K562 (cell line): ENCODE measurements around the gene GBP1. TPM values are rescaled to one million over a fixed set of nuclear protein-coding genes. Genes with fewer than 3 reads are reported as not detected.

ENCODE experiments used
- ATAC-seq: fragments of 200-7000 bp; cut with Tn5 transposase; 3 replicates; pipeline ENCODE4 v1.9.1; 2020; ENCODE audit warnings: moderate library complexity
- Bru-seq: library from RNA; stranded (reverse); fragments of 400-500 nt; gene quantifications from one replicate; lab custom pipeline; 2021; lab: Mats Ljungman, UMichigan
- BruChase-seq, 2 experiments: library from RNA; stranded (reverse); fragments of 400-500 nt; gene quantifications; one replicate each; lab custom pipeline; 2021; lab: Mats Ljungman, UMichigan
- BruUV-seq: library from RNA; stranded (reverse); fragments of 400-500 nt; replicated peaks from 2 replicates; lab custom pipeline; 2021; lab: Mats Ljungman, UMichigan
- CTCF ChIA-PET: fragments of 300-600 bp; formaldehyde crosslinking; extraction: SDS; loops from one replicate; lab custom pipeline; 2021; ENCODE audit warnings: low intra/inter-chr PET ratio; lab: Yijun Ruan, JAX
- POLR2A ChIA-PET: fragments of 300-600, 350-650 bp; sonication (Branson Sonifier 250); formaldehyde crosslinking; extraction: SDS; loops from one replicate; lab custom pipeline; 2021; ENCODE audit warnings: antibody characterized with exemption, inconsistent platforms; lab: Yijun Ruan, JAX
- DNase-seq, 4 experiments: peaks; one replicate each; pipeline versions ENCODE4 v3.0.0 to v3.0.0-alpha.2; 2011 to 2018; ENCODE audit warnings: low spot score in 3 of 4, mixed read lengths in 3 of 4; ENCODE audit errors: extremely low read depth in 1 of 4
- FAIRE-seq: peaks from 2 replicates; lab custom pipeline; 2011; peaks lifted over from hg19 to GRCh38; lab: Jason Lieb, UNC
- H2AFZ ChIP-seq: 2 replicates; pipeline ENCODE4 v1.6.0; 2011; ENCODE audit warnings: low read depth, low read length, control low read depth, inconsistent platforms
- H3K27ac ChIP-seq: fragments of 200-600 bp; 3 replicates; pipeline ENCODE4 v1.8.0; 2011; ENCODE audit warnings: low read depth, mild to moderate bottlenecking, control low read depth, inconsistent platforms, low read length, moderate library complexity, mixed read lengths; ENCODE audit errors: extremely low read depth
- H3K27me3 ChIP-seq, 2 experiments: fragments of 300-600 bp in 1 of 2; 2 replicates in 1 of 2; 3 replicates in 1 of 2; pipeline versions ENCODE4 v1.6.0 to v1.8.0; 2011; ENCODE audit warnings: inconsistent platforms in 2 of 2, low read length in 2 of 2, mild to moderate bottlenecking in 1 of 2, mixed read lengths in 1 of 2, moderate library complexity in 1 of 2; ENCODE audit not compliant: control insufficient read depth in 2 of 2, insufficient read depth in 2 of 2
- H3K36me3 ChIP-seq: fragments of 300-600 bp; 3 replicates; pipeline ENCODE4 v1.8.0; 2011; ENCODE audit warnings: mild to moderate bottlenecking, low read length, inconsistent platforms; ENCODE audit not compliant: control insufficient read depth, insufficient read depth
- H3K4me1 ChIP-seq, 2 experiments: fragments of 200-600 bp in 1 of 2; replicated peaks in 1 of 2; 2 replicates in 1 of 2; 3 replicates in 1 of 2; pipeline versions ENCODE4 v1.5.1 to v1.8.0; 2011; ENCODE audit warnings: inconsistent platforms in 2 of 2, low read length in 2 of 2, mild to moderate bottlenecking in 1 of 2, mixed read lengths in 1 of 2, moderate library complexity in 1 of 2; ENCODE audit not compliant: control insufficient read depth in 2 of 2, insufficient read depth in 2 of 2
- H3K4me2 ChIP-seq: 2 replicates; pipeline ENCODE4 v1.6.1; 2011; ENCODE audit warnings: low read length, control low read depth, inconsistent platforms, mixed read lengths; ENCODE audit not compliant: insufficient read depth
- H3K4me3 ChIP-seq: fragments of 200-600 bp; sonication (generic), shearing (Covaris generic); 2 replicates; pipeline ENCODE4 v1.5.1; 2016; ENCODE audit warnings: control low read depth, inconsistent platforms
- H3K79me2 ChIP-seq: fragments of 200-600 bp; 3 replicates; pipeline ENCODE4 v1.8.0; 2011; ENCODE audit warnings: low read length, inconsistent platforms; ENCODE audit not compliant: control insufficient read depth, insufficient read depth
- H3K9ac ChIP-seq, 2 experiments: 2 replicates each; pipeline versions ENCODE4 v1.6.0 to v1.6.1; 2011; ENCODE audit warnings: low read depth in 2 of 2, low read length in 2 of 2, control low read depth in 1 of 2, inconsistent platforms in 1 of 2, mild to moderate bottlenecking in 1 of 2, mixed read lengths in 1 of 2; ENCODE audit not compliant: insufficient read depth in 1 of 2
- H3K9me1 ChIP-seq: one replicate; pipeline ENCODE4 v1.6.0; 2011; ENCODE audit warnings: inconsistent platforms, mild to moderate bottlenecking, low read length, moderate library complexity; ENCODE audit not compliant: control insufficient read depth, insufficient read depth
- H3K9me3 ChIP-seq: replicated peaks from 2 replicates; pipeline ENCODE4 v1.5.1; 2011; ENCODE audit warnings: low read depth, low read length, inconsistent platforms; ENCODE audit not compliant: control insufficient read depth, insufficient read depth
- H4K20me1 ChIP-seq: replicated peaks from 2 replicates; pipeline ENCODE4 v1.6.1; 2011; ENCODE audit warnings: low read length, inconsistent platforms, mixed read lengths; ENCODE audit not compliant: control insufficient read depth, insufficient read depth
- BACH1 ChIP-seq: fragments of 200-800 bp; sonication (Bioruptor generic); IDR thresholded peaks from 2 replicates; pipeline ENCODE4 v1.6.1; 2016; ENCODE audit warnings: missing genetic modification characterization, missing compliant biosample characterization
- PCBP1 ChIP-seq: fragments of 200-400 bp; formaldehyde crosslinking; IDR thresholded peaks from 2 replicates; pipeline ENCODE4 v1.6.1; 2018; ENCODE audit warnings: mild to moderate bottlenecking, low read depth, low read length; ENCODE audit not compliant: poor library complexity, severe bottlenecking
- REST ChIP-seq, 2 experiments: fragments of 450-650 bp; formaldehyde crosslinking in 1 of 2; IDR thresholded peaks; 2 replicates each; pipeline versions ENCODE4 v1.4.0 to v1.6.1; 2014 to 2020; ENCODE audit warnings: mild to moderate bottlenecking in 2 of 2, borderline replicate concordance in 1 of 2, low read depth in 1 of 2
- ZNF124 ChIP-seq: sonication (generic); formaldehyde crosslinking; IDR thresholded peaks from 2 replicates; pipeline ENCODE4 v1.8.1; 2022; ENCODE audit warnings: missing genetic modification reagents
- ZNF175 ChIP-seq: fragments of 200-800 bp; sonication (Bioruptor generic); IDR thresholded peaks from 2 replicates; pipeline ENCODE4 v1.6.1; 2016; ENCODE audit warnings: low read depth, mild to moderate bottlenecking, missing genetic modification characterization, missing compliant biosample characterization
- ZNF217 ChIP-seq: sonication (generic); formaldehyde crosslinking; IDR thresholded peaks from 2 replicates; pipeline ENCODE4 v1.8.0; 2022; ENCODE audit warnings: mild to moderate bottlenecking, missing genetic modification reagents
- ZNF316 ChIP-seq: fragments of 450-650 bp; IDR thresholded peaks from 2 replicates; pipeline ENCODE4 v1.6.1; 2016
- WGBS: fragments of 100-300 bp; shearing (Covaris generic); methylation state at CpG from one replicate; pipeline ENCODE4 v1.1.6; 2016; ENCODE audit warnings: low coverage, mixed read lengths; ENCODE audit not compliant: insufficient coverage; ENCODE audit errors: missing lambda C conversion rate; 5-methylcytosine and 5-hydroxymethylcytosine counted together
- in situ Hi-C: fragments of 300-500 bp; cut with MboI; formaldehyde crosslinking; loops from 4 replicates; pipeline ENCODE4 v1.15.0; 2018; ENCODE audit warnings: inconsistent platforms, mixed read lengths
- intact Hi-C: fragments of 100-400 bp; cut with micrococcal nuclease; formaldehyde crosslinking; loops from 2 replicates; pipeline ENCODE4 v1.14.2; 2022
- long read RNA-seq, 3 experiments: library from polyadenylated mRNA in 2 of 3; library from RNA in 1 of 3; unstranded in 2 of 3; stranded (forward) in 1 of 3; transcript quantifications; one replicate each; pipeline ENCODE4 v2.0.0, GENCODE V29; 2019 to 2022
- polyA minus RNA-seq, 3 experiments: library from RNA; depleted of rRNA, polyadenylated mRNA; stranded (reverse); fragments of >200 nt; gene quantifications; 2 replicates each; pipeline ENCODE4 v1.2.3, GENCODE V29; 2011
- polyA plus RNA-seq, 8 experiments: library from polyadenylated mRNA; depleted of rRNA in 4 of 8; stranded (reverse) in 5 of 8; unstranded in 3 of 8; fragments of >200 nt; fragmentation: Nextera tagmentation in 2 of 8; fragmentation: Illumina TruSeq in 1 of 8; extraction: Ambion mirVana in 2 of 8; extraction: Trizol in 1 of 8; gene quantifications; 2 replicates each; pipeline versions ENCODE4 v1.2.1 to v1.2.3, GENCODE V29; 2011 to 2014; ENCODE audit warnings: inconsistent platforms in 1 of 8, missing spikeins in 1 of 8
- total RNA-seq, 7 experiments: library from RNA; depleted of rRNA in 6 of 7; stranded (reverse); fragments of >200 nt in 6 of 7; fragmentation: Illumina TruSeq in 2 of 7; extraction: Trizol in 2 of 7; gene quantifications; 2 replicates each; pipeline versions ENCODE4 v1.2.1 to v1.2.3, GENCODE V29; 2011 to 2021; ENCODE audit warnings: low replicate concordance in 1 of 7

The GBP1 gene
- total RNA-seq (2011; cell fraction: chromatin; rRNA removed; ENCODE audit: low replicate concordance): not detected in 2 replicates
- not detected in 2 replicates for total RNA-seq (2011; cell fraction: nucleolus; rRNA removed)
- not detected in 2 replicates for total RNA-seq (2011; cell fraction: nucleoplasm; rRNA removed)
- not detected in 2 replicates for total RNA-seq (2014; rRNA removed)
- not detected in 2 replicates for total RNA-seq (2014; rRNA removed; fragmentation: Illumina TruSeq; extraction: Trizol)
- not detected in 2 replicates for total RNA-seq (2015; rRNA removed; fragmentation: Illumina TruSeq; extraction: Trizol)
- total RNA-seq (2021): 0.20 TPM in 1 of 2 replicates, not detected in the other
- polyA plus RNA-seq (2011; rRNA removed): not detected in 2 replicates
- not detected in 2 replicates for polyA plus RNA-seq (2011; cell fraction: cytosol; rRNA removed)
- polyA plus RNA-seq (2011; cell fraction: nucleus; rRNA removed): not detected in 2 replicates
- polyA plus RNA-seq (2012): not detected in 2 replicates
- not detected in 2 replicates for polyA plus RNA-seq (2014; fragmentation: Illumina TruSeq; extraction: Trizol)
- not detected for polyA plus RNA-seq (2014; fragmentation: Nextera tagmentation; extraction: Ambion mirVana)
- not detected in 2 replicates for polyA plus RNA-seq (2014; rRNA removed)
- polyA minus RNA-seq (2011; rRNA and poly(A)+ RNA removed): not detected in 2 replicates
- polyA minus RNA-seq (2011; cell fraction: cytosol; rRNA and poly(A)+ RNA removed): not detected in 2 replicates
- not detected in 2 replicates for polyA minus RNA-seq (2011; cell fraction: nucleus; rRNA and poly(A)+ RNA removed)
- Bru-seq, nascent RNA: not detected
- not detected for BruChase-seq, experiment 1, labeled RNA remaining after a 2-hour chase
- not detected for BruChase-seq, experiment 2, labeled RNA remaining after a 6-hour chase
- long read RNA-seq, experiment 1: 0 reads
- long read RNA-seq, experiment 2: 0 reads
- long read RNA-seq, experiment 3: 0 reads

- 0% methylated on average over 4 of the region's 4 CpGs for WGBS
- Histone ChIP-seq H3K9me1 (no peaks in the 10 kb centered on the region), H3K27ac (no peak within 1 kb of the TSS), H3K4me1 (no peaks in the 10 kb centered on the region), H3K4me2 (no peak within 1 kb of the TSS), H3K9me3 (no peaks in the 10 kb centered on the region), H3K27me3 (no peaks in the 10 kb centered on the region), H3K36me3 (no peaks in the 10 kb centered on the region), H4K20me1 (no peaks in the 10 kb centered on the region), H3K79me2 (no peaks in the 10 kb centered on the region), H3K9ac (no peak within 1 kb of the TSS), H3K4me3 (no peak within 1 kb of the TSS), H2AFZ (no peak within 1 kb of the TSS)
- ChIA-PET POLR2A (no interaction called here), CTCF (no interaction called here)
- ATAC-seq (no peak), DNase-seq (no peak), FAIRE-seq (no peak)
- BruUV-seq: no TSS peak
- intact Hi-C loops (no loop called here), in situ Hi-C loops (no loop called here)
- TF ChIP-seq ZNF175 (CRISPR knock-in tag) (no peak), BACH1 (tag) (0 out of 2 replicates have a peak, but pooled peaks have one; percentile 30), REST (IDR thresholded peaks at IDR 0.05; ENCODE audit: borderline replicate concordance) (no peak), REST (CRISPR knock-in tag; IDR thresholded peaks at IDR 0.05; ENCODE audit: low read depth) (no peak), PCBP1 (no peak), ZNF124 (CRISPR knock-in tag) (no peak), ZNF217 (CRISPR knock-in tag) (no peak), ZNF316 (no peak)
Measured at GRCh38 chr1:89065079-89065868, at the start of gene GBP1. Gene GBP1, minus strand, starts transcription at chr1:89065208. Its CDS starts 1,974 bp downstream, at chr1:89063234.
